CD4-positive, alpha-beta T cell treated with Interleukin-10 for 1 hour (primary cell): Measurements from ENCODE around the gene SPINT1.
A peak's percentile ranks its signal among the peaks of the same experiment; 100 is the strongest.

Experiments used
- DNase-seq: peaks from one replicate; pipeline ENCODE4 v3.0.0-alpha.2; 2020

Gene SPINT1

GRCh38 chr15:40893733-40894680, 50.2 kb downstream of the SPINT1 start, which contains the start of gene VPS18:
VPS18 (plus strand) TSS chr15:40894450; CDS start chr15:40894769, 319 bp downstream.
- peak; percentile 98 for DNase-seq

DNA sequence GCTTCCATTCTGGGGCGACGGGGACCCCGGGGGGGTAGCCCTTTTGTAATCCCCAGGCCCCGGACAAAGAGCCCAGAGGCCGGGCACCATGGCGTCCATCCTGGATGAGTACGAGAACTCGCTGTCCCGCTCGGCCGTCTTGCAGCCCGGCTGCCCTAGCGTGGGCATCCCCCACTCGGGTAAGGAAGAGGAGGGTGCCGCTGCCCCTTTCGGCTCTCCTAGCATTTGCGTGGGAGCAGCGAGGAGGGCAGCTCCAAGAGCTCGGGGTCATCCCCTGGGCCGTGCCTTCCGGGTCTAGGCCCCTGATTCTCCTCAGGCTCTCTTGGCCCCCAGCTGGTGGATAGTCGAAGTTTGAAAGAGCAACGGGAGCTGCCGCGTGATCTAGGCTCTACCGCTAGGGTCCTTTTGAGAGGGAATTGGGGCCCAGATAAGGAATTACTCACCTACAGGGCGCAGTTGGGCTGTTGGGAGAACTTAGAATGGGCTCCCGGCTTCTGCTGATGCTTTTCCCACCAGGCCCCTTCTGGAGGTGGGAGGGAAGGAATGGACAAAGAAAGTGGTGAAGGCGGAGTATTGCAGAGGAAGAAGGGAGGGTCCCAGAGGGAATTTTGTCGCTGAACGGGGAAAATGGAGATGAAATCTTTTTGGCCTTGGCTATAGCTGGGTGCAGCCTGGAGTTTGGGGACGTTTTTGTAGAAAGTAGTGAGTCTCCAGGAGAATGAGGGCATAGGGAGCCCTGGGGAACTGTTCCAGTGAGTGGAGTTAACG, 51.0 kb downstream of the SPINT1 start:
- DNase-seq, result peak; percentile 70

GRCh38 chr15:40899536-40900207, 55.8 kb downstream of the SPINT1 start:
- DNase-seq, result no peak

DNA sequence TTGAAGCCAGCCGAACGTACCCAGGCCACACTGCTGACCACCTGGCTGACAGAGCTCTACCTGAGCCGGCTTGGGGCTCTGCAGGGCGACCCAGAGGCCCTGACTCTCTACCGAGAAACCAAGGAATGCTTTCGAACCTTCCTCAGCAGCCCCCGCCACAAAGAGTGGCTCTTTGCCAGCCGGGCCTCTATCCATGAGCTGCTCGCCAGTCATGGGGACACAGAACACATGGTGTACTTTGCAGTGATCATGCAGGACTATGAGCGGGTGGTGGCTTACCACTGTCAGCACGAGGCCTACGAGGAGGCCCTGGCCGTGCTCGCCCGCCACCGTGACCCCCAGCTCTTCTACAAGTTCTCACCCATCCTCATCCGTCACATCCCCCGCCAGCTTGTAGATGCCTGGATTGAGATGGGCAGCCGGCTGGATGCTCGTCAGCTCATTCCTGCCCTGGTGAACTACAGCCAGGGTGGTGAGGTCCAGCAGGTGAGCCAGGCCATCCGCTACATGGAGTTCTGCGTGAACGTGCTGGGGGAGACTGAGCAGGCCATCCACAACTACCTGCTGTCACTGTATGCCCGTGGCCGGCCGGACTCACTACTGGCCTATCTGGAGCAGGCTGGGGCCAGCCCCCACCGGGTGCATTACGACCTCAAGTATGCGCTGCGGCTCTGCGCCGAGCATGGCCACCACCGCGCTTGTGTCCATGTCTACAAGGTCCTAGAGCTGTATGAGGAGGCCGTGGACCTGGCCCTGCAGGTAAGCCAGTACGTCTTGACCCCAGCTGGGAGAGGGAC, 56.6 kb downstream of the SPINT1 start:
- no peak for DNase-seq

GRCh38 chr15:40901053-40901443, 57.2 kb downstream of the SPINT1 start:
- DNase-seq, result no peak

- no peak for DNase-seq
These were observed 59.0 kb downstream of the SPINT1 start for GRCh38 chr15:40902605-40903561.

DNA sequence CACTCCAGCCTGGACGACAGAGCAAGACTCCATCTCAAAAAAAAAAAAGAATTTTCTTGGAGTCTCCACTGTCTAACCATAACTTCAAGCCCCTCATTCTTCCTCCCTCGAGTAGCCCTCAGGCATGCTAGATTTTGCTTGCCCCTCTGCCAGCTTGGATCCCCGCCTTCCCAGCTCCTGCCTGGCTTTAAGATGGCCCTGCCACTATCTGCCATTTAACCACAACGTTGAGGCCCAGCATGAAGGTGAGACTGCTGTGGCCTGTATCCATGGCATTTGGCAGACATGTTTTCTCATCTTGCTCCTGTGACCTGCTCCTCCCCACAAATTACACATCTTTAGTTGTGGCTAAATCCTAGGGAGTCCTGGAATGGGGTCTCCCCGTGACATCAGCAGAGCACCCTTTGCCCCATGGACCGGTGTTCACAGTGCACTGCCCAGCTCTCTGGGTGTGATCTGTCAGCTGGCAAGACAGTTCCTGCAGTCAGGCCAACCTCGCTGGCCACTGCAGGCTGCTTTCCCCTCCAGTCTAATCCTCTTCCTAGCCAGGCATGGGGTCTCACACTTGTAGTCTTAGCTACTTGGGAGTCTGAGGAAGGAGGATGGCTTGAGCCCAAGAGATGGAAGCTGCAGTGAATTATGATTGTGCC, 60.8 kb downstream of the SPINT1 start:
- no peak for DNase-seq

GRCh38 chr15:40906091-40906990, 62.5 kb downstream of the SPINT1 start:
- DNase-seq, result peak; percentile 78

GRCh38 chr15:40906991-40907802, 63.3 kb downstream of the SPINT1 start:
- peak; percentile 69 for DNase-seq
